Left renal cortex interstitium (tissue), 4 donors: ENCODE results near the gene MYO19. TPM values are rescaled to one million over a fixed set of nuclear protein-coding genes. Genes with fewer than 3 reads are reported as not detected.

Experiments used
- DNase-seq, 4 donors: peaks; one replicate each; pipeline ENCODE4 v3.0.0-alpha.2; 2013; ENCODE audit warnings: low read depth in 4 of 4, low spot score in 2 of 4, missing footprints in 1 of 4
- polyA plus RNA-seq, 4 donors: library from polyadenylated mRNA; unstranded; fragments of 120-200 nt; gene quantifications; one replicate each; pipeline ENCODE4 v1.2.1, GENCODE V29; 2013; ENCODE audit not compliant: insufficient read length in 4 of 4

MYO19 gene
- polyA plus RNA-seq = 10 to 100 TPM; 28.7 to 70.9 (median 49.3) TPM

GRCh38 chr17:36534840-36535668, at the start of gene MYO19, which contains the start of gene PIGW:
Gene MYO19 (minus strand): TSS chr17:36534868. CDS start chr17:36532538, 2,330 bp downstream.
Gene PIGW (plus strand): TSS chr17:36534987. CDS start chr17:36537102, 2,115 bp downstream.
- peak; percentile 63 to 82 (median 71) for DNase-seq

- DNase-seq = no peak
These were observed 49.1 kb upstream of the MYO19 start for GRCh38 chr17:36583787-36584186.

GRCh38 chr17:36578671-36579070, 44.0 kb upstream of the MYO19 start:
- no peak for DNase-seq

GRCh38 chr17:36576793-36577192, 42.1 kb upstream of the MYO19 start:
- no peak for DNase-seq

GRCh38 chr17:36575028-36575427, 40.4 kb upstream of the MYO19 start:
- no peak for DNase-seq

GRCh38 chr17:36566081-36566480, 31.4 kb upstream of the MYO19 start:
- DNase-seq = no peak

GRCh38 chr17:36553459-36553858, 18.8 kb upstream of the MYO19 start:
- no peak for DNase-seq

- DNase-seq = no peak
These were observed 16.1 kb upstream of the MYO19 start for GRCh38 chr17:36550491-36551417.

- no peak for DNase-seq
These were observed 13.1 kb upstream of the MYO19 start for GRCh38 chr17:36547776-36548175.

- DNase-seq = no peak
These were observed 11.9 kb upstream of the MYO19 start for GRCh38 chr17:36546418-36547093.

GRCh38 chr17:36545465-36546417, 11.1 kb upstream of the MYO19 start:
- DNase-seq = peak; percentile 76 to 95 (median 92)

GRCh38 chr17:36545077-36545464, 10.4 kb upstream of the MYO19 start:
- no peak for DNase-seq

- peak; percentile 79 to 88 (median 84) for DNase-seq
These were observed 9.8 kb upstream of the MYO19 start, which contains the start of gene GGNBP2 for GRCh38 chr17:36544307-36545076. Gene GGNBP2 (plus strand): TSS chr17:36544919. CDS start chr17:36545725, 806 bp downstream.

- DNase-seq = peak in 1 of 4 donors; percentile 41
These were observed 9.3 kb upstream of the MYO19 start for GRCh38 chr17:36544044-36544306.

GRCh38 chr17:36542755-36543154, 8.1 kb upstream of the MYO19 start:
- no peak for DNase-seq

GRCh38 chr17:36540696-36541095, 6.0 kb upstream of the MYO19 start:
- no peak for DNase-seq

- peak in 1 of 4 donors; percentile 1 for DNase-seq
These were observed 1.0 kb upstream of the MYO19 start for GRCh38 chr17:36535669-36536081.

- DNase-seq = peak; percentile 4 to 41 (median 24)
These were observed 481 bp downstream of the MYO19 start for GRCh38 chr17:36533935-36534839.
